ENCODE results near the gene BTLA.
A peak's percentile ranks its signal among the peaks of the same experiment; 100 is the strongest.

The BTLA gene

DNA sequence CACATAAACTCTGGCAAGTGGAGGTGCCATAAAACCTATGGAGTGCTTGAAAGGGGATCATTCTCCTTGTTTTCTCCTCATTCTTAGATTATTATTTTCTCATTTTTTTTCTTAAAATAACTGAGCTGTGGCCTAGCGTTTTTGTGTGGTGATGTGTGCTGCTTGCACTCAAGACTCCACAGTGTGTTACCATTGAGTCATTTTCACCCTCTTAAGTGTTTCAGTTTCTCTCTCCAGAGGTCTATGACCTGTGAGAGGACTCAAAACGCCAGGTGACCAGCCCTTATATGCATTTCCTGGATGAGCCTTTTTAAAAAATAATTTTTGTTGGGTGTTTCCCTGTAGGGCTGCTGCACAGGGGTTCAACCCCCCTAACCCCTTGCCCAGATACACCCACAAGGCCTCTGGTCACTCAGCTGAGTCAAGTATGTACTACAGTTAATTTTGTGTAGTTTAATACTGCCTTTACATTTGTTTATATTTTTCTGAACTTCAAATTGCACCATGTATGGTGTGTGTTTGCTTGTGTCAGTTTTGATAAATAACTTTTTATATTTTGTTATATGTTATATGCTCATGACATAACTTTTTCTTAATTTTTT is 15.4 kb upstream of the BTLA start:
- Histone ChIP-seq H3K4me1 (no peaks in the 10 kb centered on the region), H3K9me3 (replicated peaks in 1 of 11) (peaks cover 27 to 52% (median 37%) of the 10 kb centered on the region in 11 experiments), H3K9ac (no peak overlapping the region), H3K27ac (no peak overlapping the region), H4K20me1 (no peaks in the 10 kb centered on the region), H3K36me3 (no peaks in the 10 kb centered on the region), H3K4me2 (no peak overlapping the region), H3K4me3 (no peak overlapping the region), H3K27me3 (no peaks in the 10 kb centered on the region)
- no peak for TF ChIP-seq Cebpa-rat (IDR thresholded peaks at IDR 0.05)

DNA sequence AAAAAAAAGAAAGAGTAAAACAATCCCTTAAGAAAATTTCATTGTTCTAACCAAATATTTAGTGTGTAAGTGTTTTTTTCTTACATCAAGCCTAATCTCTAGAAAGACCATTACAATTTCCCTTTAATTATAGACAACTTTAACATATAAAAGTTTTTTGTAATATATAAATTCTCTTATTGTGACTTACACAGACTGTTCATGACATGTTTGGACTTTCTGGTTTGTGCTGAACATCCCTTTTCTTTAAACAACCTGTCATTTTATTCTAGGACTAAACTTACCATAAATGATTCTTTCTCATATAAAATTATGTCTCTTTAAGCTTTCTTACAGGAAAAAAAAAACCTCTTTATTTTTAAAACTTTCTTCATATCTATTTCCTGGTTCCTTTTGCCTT is 13.0 kb upstream of the BTLA start:
- Histone ChIP-seq H4K20me1 (no peaks in the 10 kb centered on the region), H3K4me1 (0 out of 20 replicates have a peak, but pooled peaks cover 0 to 5% (median 0%) of the 10 kb centered on the region in 10 experiments), H3K9me3 (replicated peaks in 1 of 11) (peaks cover 27 to 58% (median 37%) of the 10 kb centered on the region in 11 experiments), H3K4me3 (no peak overlapping the region), H3K36me3 (no peaks in the 10 kb centered on the region), H3K27me3 (no peaks in the 10 kb centered on the region), H3K27ac (no peak overlapping the region), H3K4me2 (no peak overlapping the region), H3K9ac (no peak overlapping the region)
- TF ChIP-seq Cebpa-rat (IDR thresholded peaks at IDR 0.05), result no peak

DNA sequence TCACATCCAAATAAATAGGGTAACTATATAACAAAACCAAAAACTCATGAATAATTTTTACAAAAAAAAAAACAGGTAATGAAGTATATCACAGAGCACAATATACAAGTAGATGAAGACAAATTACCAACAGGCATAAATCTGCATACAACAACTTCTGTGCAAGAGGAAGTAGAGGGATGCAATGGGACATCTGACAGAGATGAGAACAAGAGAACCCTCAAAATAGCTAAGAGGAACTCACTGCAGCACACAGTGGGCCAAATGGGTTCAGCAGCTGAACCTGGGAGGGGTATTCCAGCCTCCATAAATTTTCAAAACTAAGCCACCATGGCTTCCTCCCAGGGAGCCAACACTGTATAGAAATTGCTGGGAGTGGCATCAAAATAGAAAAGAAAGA is 9.6 kb upstream of the BTLA start:
- Histone ChIP-seq H3K9me3 (replicated peaks in 1 of 11) (peaks cover 26 to 51% (median 36%) of the 10 kb centered on the region in 11 experiments), H3K36me3 (no peaks in the 10 kb centered on the region)
- TF ChIP-seq Cebpa-rat (IDR thresholded peaks at IDR 0.05), result no peak

DNA sequence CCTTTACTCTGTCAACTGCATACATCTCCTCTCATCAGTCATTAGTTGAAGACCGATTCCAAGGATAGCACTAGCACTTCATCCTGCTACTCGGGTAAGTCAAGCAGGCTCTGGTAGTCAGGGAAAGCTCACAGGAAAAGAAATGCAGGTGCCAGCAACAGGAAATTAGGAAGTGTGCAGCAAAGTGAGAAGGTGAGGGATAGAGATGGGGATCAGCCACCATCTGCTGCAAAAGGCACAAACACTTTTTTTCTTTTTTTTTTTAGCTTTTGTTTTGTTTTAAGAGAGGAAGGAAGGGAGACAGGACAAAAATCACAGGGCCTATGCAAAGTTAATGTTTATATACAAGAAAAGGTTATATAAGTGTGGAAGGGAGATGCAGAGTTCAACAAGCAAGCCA is 9.0 kb upstream of the BTLA start:
- no peak for TF ChIP-seq Cebpa-rat (IDR thresholded peaks at IDR 0.05)

More for the DNA sequence above, 9.6 kb upstream of the BTLA start:
- Histone ChIP-seq H3K9ac (no peak overlapping the region), H4K20me1 (no peaks in the 10 kb centered on the region), H3K27ac (no peak overlapping the region), H3K27me3 (no peaks in the 10 kb centered on the region), H3K4me1 (peaks cover 0 to 19% (median 6%) of the 10 kb centered on the region in 10 experiments; a peak in 12 of 20 replicates), H3K4me2 (no peak overlapping the region), H3K4me3 (no peak overlapping the region)

DNA sequence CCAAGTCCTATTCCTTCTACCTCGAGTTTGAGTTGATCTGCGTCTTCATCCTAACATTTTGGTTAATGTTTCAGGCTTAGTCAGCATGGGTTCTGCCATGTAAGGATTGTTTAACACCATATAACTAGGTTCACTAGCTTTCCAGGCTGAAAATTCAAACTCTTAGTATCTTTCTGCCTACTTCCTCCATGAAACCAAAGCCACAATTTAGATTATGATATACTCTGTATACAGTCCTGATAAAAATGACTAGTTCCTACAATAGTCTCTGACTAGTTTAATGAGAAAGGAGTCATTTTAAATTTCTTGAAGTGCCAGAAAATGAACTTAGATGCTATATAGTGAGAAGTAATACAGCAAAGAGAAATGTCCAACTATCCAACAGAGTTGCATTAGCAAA is 6.6 kb upstream of the BTLA start:
- H3K4me2 ChIP-seq, result no peak overlapping the region
- H3K9ac ChIP-seq, result no peak overlapping the region
- no peak for TF ChIP-seq Cebpa-rat (IDR thresholded peaks at IDR 0.05)
- no peaks in the 10 kb centered on the region for H3K36me3 ChIP-seq
- H3K27me3 ChIP-seq, result no peaks in the 10 kb centered on the region
- H4K20me1 ChIP-seq, result no peaks in the 10 kb centered on the region
- no peak overlapping the region for H3K4me3 ChIP-seq
- H3K4me1 ChIP-seq, result peaks cover 0 to 19% (median 7%) of the 10 kb centered on the region in 10 experiments; a peak in 12 of 20 replicates
- H3K27ac ChIP-seq, result no peak overlapping the region
- H3K9me3 ChIP-seq (replicated peaks in 1 of 11), result peaks cover 0 to 25% (median 9%) of the 10 kb centered on the region in 11 experiments; a peak in 13 of 22 replicates

More for the DNA sequence above, 9.0 kb upstream of the BTLA start:
- Histone ChIP-seq H3K4me3 (no peak overlapping the region), H3K4me2 (no peak overlapping the region), H3K27me3 (no peaks in the 10 kb centered on the region), H4K20me1 (no peaks in the 10 kb centered on the region), H3K4me1 (peaks cover 0 to 19% (median 7%) of the 10 kb centered on the region in 10 experiments; a peak in 12 of 20 replicates), H3K9me3 (replicated peaks in 1 of 11) (peaks cover 20 to 46% (median 30%) of the 10 kb centered on the region in 11 experiments), H3K27ac (no peak overlapping the region), H3K9ac (no peak overlapping the region), H3K36me3 (no peaks in the 10 kb centered on the region)

DNA sequence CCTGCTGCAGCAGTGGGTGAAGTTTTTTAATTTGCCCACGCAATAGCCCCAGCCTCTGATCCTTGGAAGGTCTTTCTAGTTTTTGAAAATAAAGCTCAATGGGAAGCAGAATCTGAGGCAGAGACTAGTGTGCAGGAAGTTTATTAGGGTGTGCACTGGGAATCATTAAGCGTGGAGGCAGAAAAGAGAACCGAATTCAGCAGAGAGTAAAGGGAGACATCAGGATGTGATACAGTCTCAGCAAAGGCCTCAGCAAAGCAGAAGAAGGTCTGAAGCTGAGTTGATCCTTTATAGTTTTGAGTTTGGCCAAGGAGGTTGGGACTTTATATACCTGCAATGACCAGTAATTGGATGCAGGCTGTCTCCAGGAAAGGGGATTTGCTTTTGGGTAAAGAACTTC is 4.9 kb upstream of the BTLA start:
- peak overlapping the region in 6 of 11 experiments; percentile 1 to 20 (median 14); a peak in 6 of 22 replicates for H3K4me2 ChIP-seq
- H3K4me3 ChIP-seq, result no peak overlapping the region
- H4K20me1 ChIP-seq, result no peaks in the 10 kb centered on the region
- H3K9me3 ChIP-seq (replicated peaks in 1 of 11), result peaks cover 0 to 15% (median 0%) of the 10 kb centered on the region in 11 experiments; a peak in 7 of 22 replicates
- no peaks in the 10 kb centered on the region for H3K36me3 ChIP-seq
- no peaks in the 10 kb centered on the region for H3K27me3 ChIP-seq
- H3K4me1 ChIP-seq, result peaks cover 4 to 19% (median 12%) of the 10 kb centered on the region in 10 experiments; a peak in 17 of 20 replicates
- TF ChIP-seq Cebpa-rat (IDR thresholded peaks at IDR 0.05), result no peak
- no peak overlapping the region for H3K27ac ChIP-seq
- no peak overlapping the region for H3K9ac ChIP-seq

DNA sequence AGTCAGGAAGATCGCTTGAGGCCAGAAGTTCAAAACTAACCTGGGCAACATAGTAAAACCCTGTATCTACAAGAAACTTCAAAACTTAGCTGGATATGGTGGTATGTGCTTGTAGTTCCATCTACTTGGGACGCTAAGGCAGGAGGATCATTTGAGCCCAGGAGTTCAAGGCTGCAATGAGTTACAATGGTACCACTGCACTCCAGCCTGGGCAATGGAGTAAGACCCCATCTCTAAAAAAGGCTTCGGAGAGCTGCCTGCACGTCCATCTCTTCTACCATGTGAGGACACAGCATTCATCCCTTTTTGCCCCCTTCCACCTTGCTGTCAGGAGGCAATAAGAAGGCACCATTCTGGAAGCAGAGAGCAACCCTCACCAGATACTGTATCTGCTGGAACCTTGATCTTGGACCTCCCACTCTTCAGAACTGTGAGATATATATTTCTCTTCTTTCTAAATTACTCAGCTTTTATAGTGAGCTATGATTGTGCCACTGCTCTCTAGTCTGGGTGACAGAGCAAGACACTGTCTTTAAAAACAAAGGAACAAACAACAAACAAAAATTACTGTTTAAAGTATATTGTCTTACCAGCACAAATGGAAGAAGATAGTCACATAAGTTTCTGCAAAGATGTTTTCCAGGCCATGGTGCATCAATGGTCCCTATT is 4.2 kb upstream of the BTLA start:
- Histone ChIP-seq H3K9me3 (replicated peaks in 1 of 11) (peaks cover 0 to 14% (median 0%) of the 10 kb centered on the region in 11 experiments; a peak in 7 of 22 replicates), H3K27me3 (no peaks in the 10 kb centered on the region), H3K27ac (no peak overlapping the region), H3K4me1 (peaks cover 9 to 18% (median 15%) of the 10 kb centered on the region in 10 experiments; a peak in 17 of 20 replicates), H3K36me3 (no peaks in the 10 kb centered on the region), H3K9ac (no peak overlapping the region), H4K20me1 (no peaks in the 10 kb centered on the region), H3K4me3 (no peak overlapping the region), H3K4me2 (peak overlapping the region in 1 of 11 experiments; percentile 20; a peak in 2 of 22 replicates)
- TF ChIP-seq Cebpa-rat (IDR thresholded peaks at IDR 0.05), result no peak

DNA sequence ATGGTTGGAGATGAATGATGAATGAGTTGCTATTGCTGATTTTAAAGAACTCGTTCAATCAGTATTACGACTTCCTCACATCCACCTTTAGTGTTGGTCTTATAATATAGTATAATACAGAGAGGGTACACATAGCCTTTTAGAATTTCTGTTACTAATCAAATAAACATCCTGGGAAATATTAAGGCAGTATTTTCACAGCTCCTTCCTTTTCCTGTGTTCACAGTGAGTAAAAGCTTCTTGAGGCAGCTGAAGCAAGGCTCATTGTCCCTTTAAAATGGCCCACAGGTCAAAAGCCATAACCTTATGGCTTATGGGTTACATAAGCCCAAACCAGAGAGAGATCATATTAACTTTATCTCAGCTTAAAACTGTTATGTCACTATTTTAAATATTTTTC is 1.3 kb upstream of the BTLA start:
- no peaks in the 10 kb centered on the region for H3K27me3 ChIP-seq
- TF ChIP-seq Cebpa-rat (IDR thresholded peaks at IDR 0.05), result no peak

DNA sequence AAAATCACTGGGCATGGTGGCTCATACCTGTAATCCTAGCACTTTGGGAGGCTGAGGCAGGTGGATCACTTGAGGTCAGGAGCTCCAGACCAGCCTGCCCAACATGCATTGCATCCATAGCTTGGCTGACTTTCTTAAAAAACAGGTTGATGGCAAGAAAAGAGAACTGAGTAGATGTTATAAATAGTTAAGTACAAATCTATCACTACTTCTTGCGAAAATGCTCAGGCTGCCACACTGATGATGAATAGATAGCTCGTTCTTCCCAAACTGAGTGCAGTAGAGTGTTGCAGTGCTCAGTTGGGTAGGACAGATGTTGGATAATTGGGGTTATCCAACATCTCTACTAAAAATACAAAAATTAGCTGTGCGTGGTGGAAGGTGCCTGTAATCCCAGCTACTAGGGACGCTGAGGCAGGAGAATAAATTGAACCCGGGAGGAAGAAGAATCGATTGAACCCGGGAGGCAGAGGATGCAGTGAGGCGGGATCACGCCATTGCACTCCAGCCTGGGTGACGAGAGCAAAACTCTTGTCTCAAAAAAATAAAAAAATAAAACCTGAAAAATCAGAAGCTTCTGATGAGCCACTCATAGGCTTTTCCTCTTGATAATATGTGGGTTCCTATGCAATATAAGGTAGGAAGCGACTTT is 1.2 kb downstream of the BTLA start:
- peaks cover 0 to 20% (median 9%) of the 10 kb centered on the region in 10 experiments; a peak in 14 of 20 replicates for H3K4me1 ChIP-seq
- H3K9ac ChIP-seq, result no peak overlapping the region
- no peaks in the 10 kb centered on the region for H3K36me3 ChIP-seq
- peaks cover 0 to 18% (median 9%) of the 10 kb centered on the region in 11 experiments; a peak in 8 of 22 replicates for H3K9me3 ChIP-seq (replicated peaks in 1 of 11)
- no peak for TF ChIP-seq Cebpa-rat (IDR thresholded peaks at IDR 0.05)
- no peaks in the 10 kb centered on the region for H3K27me3 ChIP-seq
- H3K4me3 ChIP-seq, result no peak overlapping the region
- H3K4me2 ChIP-seq, result no peak overlapping the region; a peak in 1 of 22 replicates
- H3K27ac ChIP-seq, result no peak overlapping the region
- no peaks in the 10 kb centered on the region for H4K20me1 ChIP-seq

More for the DNA sequence above, 1.3 kb upstream of the BTLA start:
- Histone ChIP-seq H3K27ac (no peak overlapping the region), H3K36me3 (no peaks in the 10 kb centered on the region), H3K4me3 (no peak overlapping the region), H4K20me1 (no peaks in the 10 kb centered on the region), H3K4me1 (peaks cover 9 to 26% (median 15%) of the 10 kb centered on the region in 10 experiments; a peak in 18 of 20 replicates), H3K9me3 (replicated peaks in 1 of 11) (peaks cover 0 to 6% (median 0%) of the 10 kb centered on the region in 11 experiments; a peak in 2 of 22 replicates), H3K4me2 (no peak overlapping the region), H3K9ac (no peak overlapping the region)
